Measurements from ENCODE around the gene SLC45A1.

The SLC45A1 gene

GRCh38 chr1:8356256-8357209, 38.6 kb downstream of the SLC45A1 start:
- H3K4me2 ChIP-seq (ENCODE audit: insufficient read depth, low read length, poor library complexity, severe bottlenecking), result no peak overlapping the region
- no peak overlapping the region for H2AFZ ChIP-seq (ENCODE audit: low read length)
- H2BK15ac ChIP-seq (ENCODE audit: low read length), result no peak overlapping the region
- no peaks in the 10 kb centered on the region for H3K27me3 ChIP-seq (ENCODE audit: control insufficient read depth in 3 of 3, insufficient read depth in 3 of 3, low read depth in 1 of 3, low read length in 3 of 3)
- no peak overlapping the region for H3K14ac ChIP-seq (ENCODE audit: low read length)
- H3K79me1 ChIP-seq (ENCODE audit: low read depth, low read length), result peaks cover 35% of the 10 kb centered on the region
- H2BK5ac ChIP-seq (ENCODE audit: low read length), result peak overlapping the region; percentile 10
- H4K91ac ChIP-seq (ENCODE audit: low read depth, low read length, poor library complexity), result no peak overlapping the region
- no peak overlapping the region for H3K4me3 ChIP-seq (ENCODE audit: low read length in 2 of 2)
- no peak for DNase-seq (ENCODE audit: low spot score)
- H3K9me3 ChIP-seq (replicated peaks in 1 of 2; ENCODE audit: control insufficient read depth in 2 of 2, insufficient read depth in 1 of 2, low read depth in 1 of 2, low read length in 2 of 2), result peaks cover 0 to 3% of the 10 kb centered on the region in 2 donors
- H4K8ac ChIP-seq (ENCODE audit: low read depth, low read length), result no peak overlapping the region
- H3K23ac ChIP-seq (ENCODE audit: low read depth, low read length, poor library complexity), result peak overlapping the region; percentile 31
- H2BK12ac ChIP-seq (ENCODE audit: low read length), result peak overlapping the region; percentile 41
- H2AK5ac ChIP-seq (ENCODE audit: low read depth, low read length), result no peak overlapping the region
- peaks cover 62 to 89% of the 10 kb centered on the region in 2 donors for H3K36me3 ChIP-seq (replicated peaks in 1 of 2; ENCODE audit: control insufficient read depth in 2 of 2, insufficient read depth in 2 of 2, low read length in 2 of 2)
- no peak overlapping the region for H3K18ac ChIP-seq (ENCODE audit: low read length)
- WGBS, 2 donors (ENCODE audit: extremely low coverage in 2 of 2, insufficient read length in 2 of 2, insufficient replicate concordance in 1 of 2), result no CpG with 5 or more reads among the region's 27 CpGs
- H2BK120ac ChIP-seq (ENCODE audit: low read depth, low read length), result no peak overlapping the region
- H3K27ac ChIP-seq (replicated peaks; ENCODE audit: low read length), result no peak overlapping the region
- H3K4me1 ChIP-seq (ENCODE audit: control insufficient read depth in 2 of 2, insufficient read depth in 1 of 2, low read depth in 1 of 2, low read length in 2 of 2), result peaks cover 0 to under 1% of the 10 kb centered on the region in 2 donors
- no peak overlapping the region for H3K4ac ChIP-seq (ENCODE audit: low read length)
- H3K9ac ChIP-seq (ENCODE audit: low read depth, low read length, poor library complexity), result no peak overlapping the region

- peaks cover 70 to 92% of the 10 kb centered on the region in 2 donors for H3K36me3 ChIP-seq (replicated peaks in 1 of 2; ENCODE audit: control insufficient read depth in 2 of 2, insufficient read depth in 2 of 2, low read length in 2 of 2)
- no peak for DNase-seq (ENCODE audit: low spot score)
Measured at GRCh38 chr1:8357329-8358101, 39.6 kb downstream of the SLC45A1 start.

GRCh38 chr1:8358241-8358896, 40.5 kb downstream of the SLC45A1 start:
- Histone ChIP-seq H3K9me3 (replicated peaks in 1 of 2; ENCODE audit: control insufficient read depth in 2 of 2, insufficient read depth in 1 of 2, low read depth in 1 of 2, low read length in 2 of 2) (peaks cover 0 to 3% of the 10 kb centered on the region in 2 donors), H2BK5ac (ENCODE audit: low read length) (peak overlapping the region; percentile 10), H3K14ac (ENCODE audit: low read length) (peak overlapping the region; percentile 47), H3K4me2 (ENCODE audit: insufficient read depth, low read length, poor library complexity, severe bottlenecking) (no peak overlapping the region), H3K27ac (replicated peaks; ENCODE audit: low read length) (no peak overlapping the region), H3K27me3 (ENCODE audit: control insufficient read depth in 3 of 3, insufficient read depth in 3 of 3, low read depth in 1 of 3, low read length in 3 of 3) (no peaks in the 10 kb centered on the region), H2BK120ac (ENCODE audit: low read depth, low read length) (no peak overlapping the region), H2AK5ac (ENCODE audit: low read depth, low read length) (no peak overlapping the region), H3K36me3 (replicated peaks in 1 of 2; ENCODE audit: control insufficient read depth in 2 of 2, insufficient read depth in 2 of 2, low read length in 2 of 2) (peaks cover 78 to 92% of the 10 kb centered on the region in 2 donors), H4K8ac (ENCODE audit: low read depth, low read length) (no peak overlapping the region), H3K79me1 (ENCODE audit: low read depth, low read length) (peaks cover 38% of the 10 kb centered on the region), H3K23ac (ENCODE audit: low read depth, low read length, poor library complexity) (peak overlapping the region; percentile 85), H2BK15ac (ENCODE audit: low read length) (no peak overlapping the region), H4K91ac (ENCODE audit: low read depth, low read length, poor library complexity) (no peak overlapping the region), H3K18ac (ENCODE audit: low read length) (no peak overlapping the region), H3K4ac (ENCODE audit: low read length) (no peak overlapping the region), H3K4me1 (ENCODE audit: control insufficient read depth in 2 of 2, insufficient read depth in 1 of 2, low read depth in 1 of 2, low read length in 2 of 2) (peaks cover 0 to 3% of the 10 kb centered on the region in 2 donors), H2BK12ac (ENCODE audit: low read length) (no peak overlapping the region), H3K9ac (ENCODE audit: low read depth, low read length, poor library complexity) (no peak overlapping the region), H3K4me3 (ENCODE audit: low read length in 2 of 2) (peak overlapping the region in 1 of 2 donors; percentile 29), H2AFZ (ENCODE audit: low read length) (no peak overlapping the region)
- DNase-seq (ENCODE audit: low spot score), result no peak
- no CpG with 5 or more reads among the region's 46 CpGs for WGBS, 2 donors (ENCODE audit: extremely low coverage in 2 of 2, insufficient read length in 2 of 2, insufficient replicate concordance in 1 of 2)

More at GRCh38 chr1:8357329-8358101, 39.6 kb downstream of the SLC45A1 start:
- no peak overlapping the region for H3K4me3 ChIP-seq (ENCODE audit: low read length in 2 of 2)
- no peak overlapping the region for H3K4ac ChIP-seq (ENCODE audit: low read length)
- H4K8ac ChIP-seq (ENCODE audit: low read depth, low read length), result peak overlapping the region; percentile 43
- H3K4me1 ChIP-seq (ENCODE audit: control insufficient read depth in 2 of 2, insufficient read depth in 1 of 2, low read depth in 1 of 2, low read length in 2 of 2), result peaks cover 0 to 3% of the 10 kb centered on the region in 2 donors
- peaks cover 0 to 3% of the 10 kb centered on the region in 2 donors for H3K9me3 ChIP-seq (replicated peaks in 1 of 2; ENCODE audit: control insufficient read depth in 2 of 2, insufficient read depth in 1 of 2, low read depth in 1 of 2, low read length in 2 of 2)
- no peak overlapping the region for H3K9ac ChIP-seq (ENCODE audit: low read depth, low read length, poor library complexity)
- H2BK12ac ChIP-seq (ENCODE audit: low read length), result no peak overlapping the region
- no peak overlapping the region for H3K4me2 ChIP-seq (ENCODE audit: insufficient read depth, low read length, poor library complexity, severe bottlenecking)
- no CpG with 5 or more reads among the region's 14 CpGs for WGBS, 2 donors (ENCODE audit: extremely low coverage in 2 of 2, insufficient read length in 2 of 2, insufficient replicate concordance in 1 of 2)
- peak overlapping the region; percentile 71 for H3K18ac ChIP-seq (ENCODE audit: low read length)
- no peak overlapping the region for H2BK120ac ChIP-seq (ENCODE audit: low read depth, low read length)
- H3K27ac ChIP-seq (replicated peaks; ENCODE audit: low read length), result no peak overlapping the region
- peak overlapping the region; percentile 80 for H3K23ac ChIP-seq (ENCODE audit: low read depth, low read length, poor library complexity)
- no peaks in the 10 kb centered on the region for H3K27me3 ChIP-seq (ENCODE audit: control insufficient read depth in 3 of 3, insufficient read depth in 3 of 3, low read depth in 1 of 3, low read length in 3 of 3)
- peak overlapping the region; percentile 56 for H3K14ac ChIP-seq (ENCODE audit: low read length)
- H2AFZ ChIP-seq (ENCODE audit: low read length), result no peak overlapping the region
- no peak overlapping the region for H2AK5ac ChIP-seq (ENCODE audit: low read depth, low read length)
- no peak overlapping the region for H4K91ac ChIP-seq (ENCODE audit: low read depth, low read length, poor library complexity)
- peak overlapping the region; percentile 10 for H2BK5ac ChIP-seq (ENCODE audit: low read length)
- no peak overlapping the region for H2BK15ac ChIP-seq (ENCODE audit: low read length)
- H3K79me1 ChIP-seq (ENCODE audit: low read depth, low read length), result peaks cover 35% of the 10 kb centered on the region

All from neuronal stem cell (in vitro differentiated cells).